Body of pancreas (tissue), 4 donors: ENCODE data around the gene LAMP1. TPM values are rescaled to one million over a fixed set of nuclear protein-coding genes. Genes with fewer than 3 reads are reported as not detected.

ENCODE experiments used
- ATAC-seq: fragments of 150-250 bp; one replicate; pipeline ENCODE4 v1.9.1; 2016
- DNase-seq, 4 donors: peaks; one replicate each; pipeline ENCODE4 v3.0.0-alpha.2; 2019
- H3K27ac ChIP-seq, 4 donors: fragments of 200-600 bp; sonication (generic); 1 replicate in 3 of 4; 2 replicates in 1 of 4; pipeline versions ENCODE4 v1.5.1 to v1.6.1; 2016 to 2019; ENCODE audit warnings: mild to moderate bottlenecking in 1 of 4, mixed read lengths in 1 of 4, moderate library complexity in 1 of 4
- H3K27me3 ChIP-seq, 2 donors: fragments of 200-600 bp; sonication (generic); one replicate each; pipeline ENCODE4 v1.6.0; 2016; ENCODE audit warnings: mild to moderate bottlenecking in 1 of 2
- H3K36me3 ChIP-seq, 2 donors: fragments of 200-600 bp; sonication (generic); replicated peaks in 1 of 2; 2 replicates each; pipeline ENCODE4 v1.5.1; 2016; ENCODE audit warnings: low read depth in 2 of 2; ENCODE audit not compliant: insufficient read depth in 1 of 2
- H3K4me1 ChIP-seq: fragments of 200-600 bp; sonication (generic); one replicate; pipeline ENCODE4 v1.6.0; 2016
- H3K4me3 ChIP-seq, 2 donors: fragments of 200-600 bp; sonication (generic); 1 replicate in 1 of 2; 2 replicates in 1 of 2; pipeline ENCODE4 v1.5.1; 2016 to 2019
- H3K9me3 ChIP-seq, 3 donors: fragments of 200-600 bp; sonication (generic); 1 replicate in 2 of 3; 2 replicates in 1 of 3; pipeline ENCODE4 v1.5.1; 2016
- CTCF ChIP-seq, 7 experiments: fragments of 450-650 bp in 4 of 7; fragments of 200-600 bp in 3 of 7; sonication (generic) in 3 of 7; IDR thresholded peaks; one replicate each; pipeline ENCODE4 v1.5.1; 2016 to 2019; ENCODE audit warnings: antibody characterized with exemption in 7 of 7
- POLR2A ChIP-seq, 3 donors: fragments of 450-650 bp; IDR thresholded peaks; one replicate each; pipeline ENCODE4 v1.6.1; 2016; ENCODE audit warnings: antibody characterized with exemption in 3 of 3, mild to moderate bottlenecking in 2 of 3
- WGBS, 2 donors: methylation state at CpG; one replicate each; pipeline ENCODE4 v1.1.5; 2017; 5-methylcytosine and 5-hydroxymethylcytosine counted together
- intact Hi-C: fragments of 100-400 bp; cut with DNase I; formaldehyde crosslinking; loops from one replicate; pipeline ENCODE4 v1.15.1; 2023
- total RNA-seq, 2 donors: library from RNA; depleted of rRNA; stranded (reverse); fragments of >200 nt; gene quantifications; one replicate each; pipeline ENCODE4 v1.1.0, GENCODE V29; 2016

LAMP1 gene
- total RNA-seq, 2 donors from 2014 or later, result 68.5 to 92.6 TPM

GRCh38 chr13:113351514-113352026 lies 54.5 kb downstream of the LAMP1 start:
- no peaks in the 10 kb centered on the region for H3K36me3 ChIP-seq
- intact Hi-C loops, result no loop called here
- ATAC-seq (peak; percentile 58), DNase-seq (peak in 1 of 4 donors; percentile 35)
- H3K9me3 ChIP-seq, result no peaks in the 10 kb centered on the region
- no peaks in the 10 kb centered on the region for H3K27me3 ChIP-seq
- H3K27ac ChIP-seq, result no peak overlapping the region
- TF ChIP-seq CTCF (IDR thresholded peaks at IDR 0.05) (no peak), POLR2A (IDR thresholded peaks at IDR 0.05) (no peak)
- WGBS, 2 donors, result 70 to 84% methylated on average over 12 to 17 of the region's 17 CpGs
- H3K4me3 ChIP-seq, result no peak overlapping the region
- H3K4me1 ChIP-seq, result no peaks in the 10 kb centered on the region

- Histone ChIP-seq H3K4me1 (no peaks in the 10 kb centered on the region), H3K27ac (no peak overlapping the region), H3K4me3 (no peak overlapping the region), H3K27me3 (no peaks in the 10 kb centered on the region), H3K36me3 (no peaks in the 10 kb centered on the region), H3K9me3 (no peaks in the 10 kb centered on the region)
- intact Hi-C loops, result no loop called here
- DNase-seq, result no peak
- 86 to 87% methylated on average over 12 of the region's 12 CpGs for WGBS, 2 donors
- TF ChIP-seq POLR2A (IDR thresholded peaks at IDR 0.05) (no peak), CTCF (IDR thresholded peaks at IDR 0.05) (no peak)
- no peak for ATAC-seq
Observed at GRCh38 chr13:113353254-113353653, 56.2 kb downstream of the LAMP1 start.

GRCh38 chr13:113354831-113355610 lies 58.0 kb downstream of the LAMP1 start:
- TF ChIP-seq POLR2A (IDR thresholded peaks at IDR 0.05), result no peak
- TF ChIP-seq CTCF (IDR thresholded peaks at IDR 0.05), result no peak
- no peaks in the 10 kb centered on the region for H3K27me3 ChIP-seq
- H3K27ac ChIP-seq, result no peak overlapping the region
- ATAC-seq (no peak), DNase-seq (no peak)
- H3K9me3 ChIP-seq, result no peaks in the 10 kb centered on the region
- WGBS, 2 donors, result 93 to 95% methylated on average over 18 to 41 of the region's 41 CpGs
- no peaks in the 10 kb centered on the region for H3K36me3 ChIP-seq
- intact Hi-C loops, result no loop called here
- H3K4me1 ChIP-seq, result no peaks in the 10 kb centered on the region
- H3K4me3 ChIP-seq, result no peak overlapping the region

GRCh38 chr13:113355621-113356020 lies 58.6 kb downstream of the LAMP1 start:
- H3K4me3 ChIP-seq, result no peak overlapping the region
- no peak for TF ChIP-seq POLR2A (IDR thresholded peaks at IDR 0.05)
- TF ChIP-seq CTCF (IDR thresholded peaks at IDR 0.05), result no peak
- no peak for DNase-seq
- intact Hi-C loops, result no loop called here
- no peaks in the 10 kb centered on the region for H3K9me3 ChIP-seq
- H3K27ac ChIP-seq, result no peak overlapping the region
- no peaks in the 10 kb centered on the region for H3K4me1 ChIP-seq
- 86 to 90% methylated on average over 7 to 10 of the region's 10 CpGs for WGBS, 2 donors
- no peaks in the 10 kb centered on the region for H3K36me3 ChIP-seq
- ATAC-seq, result no peak
- no peaks in the 10 kb centered on the region for H3K27me3 ChIP-seq

- DNase-seq (no peak), ATAC-seq (no peak)
- no peaks in the 10 kb centered on the region for H3K4me1 ChIP-seq
- no peaks in the 10 kb centered on the region for H3K9me3 ChIP-seq
- H3K4me3 ChIP-seq, result no peak overlapping the region
- WGBS, 2 donors, result 60 to 63% methylated on average over 4 of the region's 4 CpGs
- H3K27me3 ChIP-seq, result no peaks in the 10 kb centered on the region
- no peak overlapping the region for H3K27ac ChIP-seq
- TF ChIP-seq POLR2A (IDR thresholded peaks at IDR 0.05) (no peak), CTCF (IDR thresholded peaks at IDR 0.05) (no peak)
- no peaks in the 10 kb centered on the region for H3K36me3 ChIP-seq
- intact Hi-C loops, result no loop called here
Observed at GRCh38 chr13:113356596-113356995, 59.6 kb downstream of the LAMP1 start.
